NCI-H510A treated with DMSO at 0.1 percent for 48 hours (cell line): Measurements from ENCODE around the gene KANSL1.

Experiments
- DNase-seq: peaks from one replicate; lab custom pipeline; 2025; lab: John Stamatoyannopoulos, UW

Gene KANSL1

GRCh38 chr17:46140645-46141197, 52.5 kb downstream of the KANSL1 start:
- no peak for DNase-seq

GRCh38 chr17:46139432-46140210, 53.6 kb downstream of the KANSL1 start:
- no peak for DNase-seq

- no peak for DNase-seq
Measured at GRCh38 chr17:46138473-46138872, 54.8 kb downstream of the KANSL1 start.

GRCh38 chr17:46136820-46137219, 56.4 kb downstream of the KANSL1 start:
- no peak for DNase-seq

GRCh38 chr17:46135879-46136563, 57.2 kb downstream of the KANSL1 start:
- no peak for DNase-seq

- DNase-seq: no peak
Measured at GRCh38 chr17:46135126-46135812, 58.0 kb downstream of the KANSL1 start.

- no peak for DNase-seq
Measured at GRCh38 chr17:46129302-46129701, 63.9 kb downstream of the KANSL1 start.

- no peak for DNase-seq
Measured at GRCh38 chr17:46128453-46128852, 64.8 kb downstream of the KANSL1 start.

GRCh38 chr17:46127524-46127923, 65.7 kb downstream of the KANSL1 start:
- no peak for DNase-seq

- DNase-seq: no peak
Measured at GRCh38 chr17:46126840-46127239, 66.4 kb downstream of the KANSL1 start.

- DNase-seq: no peak
Measured at GRCh38 chr17:46125831-46126230, 67.4 kb downstream of the KANSL1 start.

GRCh38 chr17:46124695-46125592, 68.3 kb downstream of the KANSL1 start:
- no peak for DNase-seq

GRCh38 chr17:46123607-46124006, 69.6 kb downstream of the KANSL1 start:
- no peak for DNase-seq

- no peak for DNase-seq
Measured at GRCh38 chr17:46122486-46122871, 70.8 kb downstream of the KANSL1 start.

GRCh38 chr17:46121841-46122485, 71.3 kb downstream of the KANSL1 start:
- DNase-seq: no peak

- DNase-seq: no peak
Measured at GRCh38 chr17:46121165-46121764, 72.0 kb downstream of the KANSL1 start.

GRCh38 chr17:46120537-46120936, 72.7 kb downstream of the KANSL1 start:
- no peak for DNase-seq

GRCh38 chr17:46120078-46120477, 73.2 kb downstream of the KANSL1 start:
- DNase-seq: no peak

- DNase-seq: no peak
Measured at GRCh38 chr17:46118964-46119363, 74.3 kb downstream of the KANSL1 start.

- DNase-seq: no peak
Measured at GRCh38 chr17:46117850-46118696, 75.2 kb downstream of the KANSL1 start.
